ENCODE measurements around the gene CRYL1.

Gene CRYL1

DNA sequence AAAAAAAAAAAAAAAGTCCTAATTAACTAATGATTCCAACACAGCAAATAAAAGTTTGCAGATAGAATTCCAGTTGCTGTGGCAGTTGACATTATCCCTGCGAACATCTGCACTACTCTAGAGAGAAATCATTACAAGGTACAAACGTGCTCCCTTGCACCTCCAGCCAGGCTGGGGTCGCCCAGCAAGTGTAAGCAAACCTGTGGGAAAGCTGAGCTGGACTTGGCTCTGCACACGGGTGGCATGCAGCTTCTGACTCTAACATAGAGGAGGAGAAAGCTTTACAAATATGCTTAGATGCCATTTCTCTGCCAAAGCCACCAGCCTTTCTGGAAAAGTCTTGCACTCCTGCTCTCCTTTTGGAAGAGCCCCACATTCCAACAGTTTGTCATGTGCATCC, 103.3 kb downstream of the CRYL1 start:
- TF ChIP-seq TEAD4 (IDR thresholded peaks at IDR 0.05) (no peak), ZBTB7A (IDR thresholded peaks at IDR 0.05; ENCODE audit: low read depth) (no peak), EGR1 (IDR thresholded peaks at IDR 0.05) (no peak), CEBPB (IDR thresholded peaks at IDR 0.05) (no peak), TAF1 (IDR thresholded peaks at IDR 0.05; ENCODE audit: low read depth) (no peak), TCF12 (IDR thresholded peaks at IDR 0.05; ENCODE audit: low read depth) (no peak), YY1 (IDR thresholded peaks at IDR 0.05; ENCODE audit: low read depth) (no peak), RAD21 (IDR thresholded peaks at IDR 0.05; ENCODE audit: low read depth) (no peak), EP300 (IDR thresholded peaks at IDR 0.05; ENCODE audit: borderline replicate concordance) (no peak), FOXM1 (IDR thresholded peaks at IDR 0.05; ENCODE audit: borderline replicate concordance, low read depth) (no peak), NFIC (IDR thresholded peaks at IDR 0.05) (no peak), CREB1 (IDR thresholded peaks at IDR 0.05; ENCODE audit: low read depth) (no peak), USF1 (IDR thresholded peaks at IDR 0.05) (no peak)
- TF ChIP-seq, protein P1, sequence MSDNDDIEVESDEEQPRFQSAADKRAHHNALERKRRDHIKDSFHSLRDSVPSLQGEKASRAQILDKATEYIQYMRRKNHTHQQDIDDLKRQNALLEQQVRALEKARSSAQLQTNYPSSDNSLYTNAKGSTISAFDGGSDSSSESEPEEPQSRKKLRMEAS (IDR thresholded peaks at IDR 0.05): no peak
- TF ChIP-seq, protein P2, sequence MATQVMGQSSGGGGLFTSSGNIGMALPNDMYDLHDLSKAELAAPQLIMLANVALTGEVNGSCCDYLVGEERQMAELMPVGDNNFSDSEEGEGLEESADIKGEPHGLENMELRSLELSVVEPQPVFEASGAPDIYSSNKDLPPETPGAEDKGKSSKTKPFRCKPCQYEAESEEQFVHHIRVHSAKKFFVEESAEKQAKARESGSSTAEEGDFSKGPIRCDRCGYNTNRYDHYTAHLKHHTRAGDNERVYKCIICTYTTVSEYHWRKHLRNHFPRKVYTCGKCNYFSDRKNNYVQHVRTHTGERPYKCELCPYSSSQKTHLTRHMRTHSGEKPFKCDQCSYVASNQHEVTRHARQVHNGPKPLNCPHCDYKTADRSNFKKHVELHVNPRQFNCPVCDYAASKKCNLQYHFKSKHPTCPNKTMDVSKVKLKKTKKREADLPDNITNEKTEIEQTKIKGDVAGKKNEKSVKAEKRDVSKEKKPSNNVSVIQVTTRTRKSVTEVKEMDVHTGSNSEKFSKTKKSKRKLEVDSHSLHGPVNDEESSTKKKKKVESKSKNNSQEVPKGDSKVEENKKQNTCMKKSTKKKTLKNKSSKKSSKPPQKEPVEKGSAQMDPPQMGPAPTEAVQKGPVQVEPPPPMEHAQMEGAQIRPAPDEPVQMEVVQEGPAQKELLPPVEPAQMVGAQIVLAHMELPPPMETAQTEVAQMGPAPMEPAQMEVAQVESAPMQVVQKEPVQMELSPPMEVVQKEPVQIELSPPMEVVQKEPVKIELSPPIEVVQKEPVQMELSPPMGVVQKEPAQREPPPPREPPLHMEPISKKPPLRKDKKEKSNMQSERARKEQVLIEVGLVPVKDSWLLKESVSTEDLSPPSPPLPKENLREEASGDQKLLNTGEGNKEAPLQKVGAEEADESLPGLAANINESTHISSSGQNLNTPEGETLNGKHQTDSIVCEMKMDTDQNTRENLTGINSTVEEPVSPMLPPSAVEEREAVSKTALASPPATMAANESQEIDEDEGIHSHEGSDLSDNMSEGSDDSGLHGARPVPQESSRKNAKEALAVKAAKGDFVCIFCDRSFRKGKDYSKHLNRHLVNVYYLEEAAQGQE (IDR thresholded peaks at IDR 0.05; ENCODE audit: low read depth): no peak

GRCh38 chr13:20420938-20421337, 104.7 kb downstream of the CRYL1 start:
- no peak for TF ChIP-seq CREB1 (IDR thresholded peaks at IDR 0.05; ENCODE audit: low read depth)
- TF ChIP-seq, protein P2 (IDR thresholded peaks at IDR 0.05; ENCODE audit: low read depth): no peak
- no peak for TF ChIP-seq NFIC (IDR thresholded peaks at IDR 0.05)
- TF ChIP-seq FOXM1 (IDR thresholded peaks at IDR 0.05; ENCODE audit: borderline replicate concordance, low read depth): no peak
- TF ChIP-seq, protein P1 (IDR thresholded peaks at IDR 0.05): no peak
- no peak for TF ChIP-seq EGR1 (IDR thresholded peaks at IDR 0.05)
- TF ChIP-seq EP300 (IDR thresholded peaks at IDR 0.05; ENCODE audit: borderline replicate concordance): no peak
- no peak for TF ChIP-seq YY1 (IDR thresholded peaks at IDR 0.05; ENCODE audit: low read depth)
- no peak for TF ChIP-seq USF1 (IDR thresholded peaks at IDR 0.05)
- no peak for TF ChIP-seq RAD21 (IDR thresholded peaks at IDR 0.05; ENCODE audit: low read depth)
- no peak for TF ChIP-seq CEBPB (IDR thresholded peaks at IDR 0.05)
- no peak for TF ChIP-seq TEAD4 (IDR thresholded peaks at IDR 0.05)

- TF ChIP-seq YY1 (IDR thresholded peaks at IDR 0.05; ENCODE audit: low read depth) (no peak), USF1 (IDR thresholded peaks at IDR 0.05) (no peak)
Measured at GRCh38 chr13:20418953-20419352, 106.7 kb downstream of the CRYL1 start.

GRCh38 chr13:20416223-20416745, 109.4 kb downstream of the CRYL1 start:
- no peak for TF ChIP-seq TCF12 (IDR thresholded peaks at IDR 0.05; ENCODE audit: low read depth)
- TF ChIP-seq CREB1 (IDR thresholded peaks at IDR 0.05; ENCODE audit: low read depth): no peak
- TF ChIP-seq, protein P1 (IDR thresholded peaks at IDR 0.05): no peak; the same call in 1 of the 2 replicates
- TF ChIP-seq CEBPB (IDR thresholded peaks at IDR 0.05): no peak
- TF ChIP-seq TEAD4 (IDR thresholded peaks at IDR 0.05): 0 out of 2 replicates have a peak, but pooled peaks have one; percentile 16
- TF ChIP-seq ZBTB7A (IDR thresholded peaks at IDR 0.05; ENCODE audit: low read depth): no peak

GRCh38 chr13:20415694-20416107, 110.0 kb downstream of the CRYL1 start:
- TF ChIP-seq CREB1 (IDR thresholded peaks at IDR 0.05; ENCODE audit: low read depth): no peak
- no peak for TF ChIP-seq RAD21 (IDR thresholded peaks at IDR 0.05; ENCODE audit: low read depth)
- no peak for TF ChIP-seq EP300 (IDR thresholded peaks at IDR 0.05; ENCODE audit: borderline replicate concordance)
- TF ChIP-seq TCF12 (IDR thresholded peaks at IDR 0.05; ENCODE audit: low read depth): no peak
- no peak for TF ChIP-seq FOXM1 (IDR thresholded peaks at IDR 0.05; ENCODE audit: borderline replicate concordance, low read depth)
- TF ChIP-seq, protein P1 (IDR thresholded peaks at IDR 0.05): no peak
